ENCODE data around the gene COQ3. TPM values are rescaled to one million over a fixed set of nuclear protein-coding genes. Genes with fewer than 3 reads are reported as not detected.

Gene COQ3
- total RNA-seq, 2 donors from 2014 or later, result 4.0 to 6.8 TPM

DNA sequence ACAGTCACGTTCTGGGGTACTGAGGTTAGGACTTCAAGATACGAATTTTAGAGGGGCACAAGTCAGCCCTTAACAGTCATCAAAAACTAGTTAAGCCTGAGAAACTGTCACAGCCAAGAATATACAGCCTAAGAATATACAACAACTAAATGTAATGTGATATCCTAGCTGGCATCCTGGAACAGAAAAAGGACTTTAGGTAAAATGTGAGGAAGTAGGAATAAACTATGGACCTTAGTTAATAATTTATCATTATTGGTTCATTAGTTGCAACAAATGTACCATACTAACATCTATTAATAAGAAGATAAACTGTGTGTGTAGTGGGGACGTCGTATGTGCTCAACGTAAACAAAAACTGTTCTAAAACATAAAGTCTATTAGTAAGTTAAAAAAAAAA lies 30.0 kb upstream of the COQ3 start:
- no peaks in the 10 kb centered on the region for H3K9me3 ChIP-seq
- intact Hi-C loops (cut with DNase I), result no loop called here
- 35% methylated on average over 5 of the region's 5 CpGs for WGBS
- DNase-seq (ENCODE audit: low spot score), result no peak
- no peaks in the 10 kb centered on the region for H3K27me3 ChIP-seq (replicated peaks; ENCODE audit: insufficient read depth)
- peak overlapping the region; percentile 96 to 98 for H3K27ac ChIP-seq
- no peaks in the 10 kb centered on the region for H3K36me3 ChIP-seq
- H3K4me3 ChIP-seq, result peak overlapping the region; percentile 58 to 59
- TF ChIP-seq POLR2AphosphoS5 (IDR thresholded peaks at IDR 0.05), result no peak
- TF ChIP-seq POLR2A (IDR thresholded peaks at IDR 0.05), result no peak
- TF ChIP-seq, protein P1, sequence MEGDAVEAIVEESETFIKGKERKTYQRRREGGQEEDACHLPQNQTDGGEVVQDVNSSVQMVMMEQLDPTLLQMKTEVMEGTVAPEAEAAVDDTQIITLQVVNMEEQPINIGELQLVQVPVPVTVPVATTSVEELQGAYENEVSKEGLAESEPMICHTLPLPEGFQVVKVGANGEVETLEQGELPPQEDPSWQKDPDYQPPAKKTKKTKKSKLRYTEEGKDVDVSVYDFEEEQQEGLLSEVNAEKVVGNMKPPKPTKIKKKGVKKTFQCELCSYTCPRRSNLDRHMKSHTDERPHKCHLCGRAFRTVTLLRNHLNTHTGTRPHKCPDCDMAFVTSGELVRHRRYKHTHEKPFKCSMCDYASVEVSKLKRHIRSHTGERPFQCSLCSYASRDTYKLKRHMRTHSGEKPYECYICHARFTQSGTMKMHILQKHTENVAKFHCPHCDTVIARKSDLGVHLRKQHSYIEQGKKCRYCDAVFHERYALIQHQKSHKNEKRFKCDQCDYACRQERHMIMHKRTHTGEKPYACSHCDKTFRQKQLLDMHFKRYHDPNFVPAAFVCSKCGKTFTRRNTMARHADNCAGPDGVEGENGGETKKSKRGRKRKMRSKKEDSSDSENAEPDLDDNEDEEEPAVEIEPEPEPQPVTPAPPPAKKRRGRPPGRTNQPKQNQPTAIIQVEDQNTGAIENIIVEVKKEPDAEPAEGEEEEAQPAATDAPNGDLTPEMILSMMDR (IDR thresholded peaks at IDR 0.05), result no peak
- H3K4me1 ChIP-seq (replicated peaks), result no peaks in the 10 kb centered on the region

DNA sequence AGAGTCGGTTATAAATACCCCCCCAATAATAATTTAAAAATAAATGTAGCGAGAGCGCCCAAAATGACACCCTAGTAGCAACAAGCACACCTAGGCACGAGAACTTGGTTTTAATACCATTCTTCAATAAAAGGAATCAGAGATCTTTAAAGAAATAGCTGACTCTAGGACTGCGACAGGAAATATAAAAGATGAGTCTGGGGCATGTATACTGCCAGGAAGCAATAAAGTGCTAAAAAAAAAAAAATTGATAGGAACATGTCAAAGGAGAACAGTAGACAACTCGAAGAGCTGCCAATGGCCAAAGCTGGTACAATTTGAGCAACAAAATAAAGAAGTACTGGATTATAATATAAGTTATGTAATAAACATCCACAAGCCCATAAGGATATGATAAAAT lies 28.9 kb upstream of the COQ3 start:
- Histone ChIP-seq H3K4me3 (no peak overlapping the region), H3K36me3 (no peaks in the 10 kb centered on the region), H3K27me3 (replicated peaks; ENCODE audit: insufficient read depth) (no peaks in the 10 kb centered on the region), H3K9me3 (no peaks in the 10 kb centered on the region), H3K4me1 (replicated peaks) (no peaks in the 10 kb centered on the region), H3K27ac (no peak overlapping the region)
- DNase-seq (ENCODE audit: low spot score), result no peak
- intact Hi-C loops (cut with DNase I), result no loop called here
- 73% methylated on average over 6 of the region's 6 CpGs for WGBS
- TF ChIP-seq POLR2AphosphoS5 (IDR thresholded peaks at IDR 0.05), result no peak
- TF ChIP-seq, protein P1 (IDR thresholded peaks at IDR 0.05), result no peak
- TF ChIP-seq POLR2A (IDR thresholded peaks at IDR 0.05), result no peak

- Histone ChIP-seq H3K4me3 (no peak overlapping the region), H3K4me1 (replicated peaks) (no peaks in the 10 kb centered on the region), H3K9me3 (no peaks in the 10 kb centered on the region), H3K27me3 (replicated peaks; ENCODE audit: insufficient read depth) (no peaks in the 10 kb centered on the region), H3K36me3 (no peaks in the 10 kb centered on the region), H3K27ac (no peak overlapping the region)
- DNase-seq (ENCODE audit: low spot score), result no peak
- intact Hi-C loops (cut with DNase I), result no loop called here
- TF ChIP-seq POLR2A (IDR thresholded peaks at IDR 0.05), result no peak
- no peak for TF ChIP-seq POLR2AphosphoS5 (IDR thresholded peaks at IDR 0.05)
- TF ChIP-seq, protein P1 (IDR thresholded peaks at IDR 0.05), result no peak
- 82% methylated on average over 9 of the region's 9 CpGs for WGBS
These were observed 23.1 kb upstream of the COQ3 start for GRCh38 chr6:99416892-99417767.

DNA sequence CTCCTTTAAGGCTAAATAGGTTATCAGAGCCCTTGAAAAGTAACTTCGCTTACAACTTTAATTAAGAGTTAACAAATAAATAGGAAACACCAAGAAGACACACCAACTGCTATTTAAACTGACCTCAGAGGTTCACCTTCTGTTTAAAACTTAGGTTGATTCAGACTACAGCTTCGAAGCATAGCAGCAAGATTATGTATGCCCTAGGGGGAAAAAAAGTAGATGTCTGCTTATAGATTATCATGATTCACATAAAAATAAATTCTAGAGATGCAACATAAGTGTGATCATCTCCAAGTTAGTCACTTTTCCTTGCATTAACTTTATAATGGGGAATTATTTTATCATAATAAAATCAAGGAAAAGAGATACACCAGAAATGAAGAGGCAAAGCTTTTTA lies 22.2 kb upstream of the COQ3 start:
- TF ChIP-seq, protein P1 (IDR thresholded peaks at IDR 0.05), result no peak
- no peak for TF ChIP-seq POLR2AphosphoS5 (IDR thresholded peaks at IDR 0.05)
- no peak for TF ChIP-seq POLR2A (IDR thresholded peaks at IDR 0.05)
- Histone ChIP-seq H3K27ac (no peak overlapping the region), H3K4me1 (replicated peaks) (no peaks in the 10 kb centered on the region), H3K4me3 (no peak overlapping the region), H3K27me3 (replicated peaks; ENCODE audit: insufficient read depth) (no peaks in the 10 kb centered on the region), H3K36me3 (no peaks in the 10 kb centered on the region), H3K9me3 (no peaks in the 10 kb centered on the region)
- DNase-seq (ENCODE audit: low spot score), result no peak
- intact Hi-C loops (cut with DNase I), result no loop called here
- WGBS, result 82% methylated on average over 2 of the region's 2 CpGs

- Histone ChIP-seq H3K4me1 (replicated peaks) (no peaks in the 10 kb centered on the region), H3K4me3 (no peak overlapping the region), H3K9me3 (no peaks in the 10 kb centered on the region), H3K36me3 (no peaks in the 10 kb centered on the region), H3K27me3 (replicated peaks; ENCODE audit: insufficient read depth) (no peaks in the 10 kb centered on the region), H3K27ac (no peak overlapping the region)
- TF ChIP-seq, protein P1 (IDR thresholded peaks at IDR 0.05), result no peak
- TF ChIP-seq POLR2A (IDR thresholded peaks at IDR 0.05) (no peak), POLR2AphosphoS5 (IDR thresholded peaks at IDR 0.05) (no peak)
- intact Hi-C loops (cut with DNase I), result no loop called here
- DNase-seq (ENCODE audit: low spot score), result no peak
These were observed 21.5 kb upstream of the COQ3 start for GRCh38 chr6:99415446-99415845.
